ENCODE measurements around the gene TMEM88.

DNA sequence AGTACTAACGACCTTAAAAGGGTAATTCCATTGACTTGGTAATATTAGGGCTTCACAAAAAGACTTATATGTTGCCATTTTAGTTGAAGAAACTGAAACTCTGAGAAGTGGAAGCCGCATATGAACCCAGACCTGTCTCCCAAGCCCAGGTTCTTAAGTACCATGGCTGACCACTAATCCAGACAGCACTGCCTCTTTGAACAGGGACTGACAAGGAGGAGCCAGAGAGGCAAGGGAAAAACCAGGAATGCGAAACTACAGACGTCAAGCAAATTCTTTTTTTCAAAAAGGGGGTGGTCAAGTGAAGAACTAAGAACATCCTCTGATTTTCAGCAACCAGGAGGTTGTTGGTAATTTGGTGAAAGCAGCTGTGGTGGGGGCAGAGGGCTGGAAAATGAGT is 18.2 kb downstream of the TMEM88 start:
- no peak for TF ChIP-seq POLR2AphosphoS5 (IDR thresholded peaks at IDR 0.05; ENCODE audit: insufficient read depth in 1 of 2, low read depth in 1 of 2)
- TF ChIP-seq, protein P1, sequence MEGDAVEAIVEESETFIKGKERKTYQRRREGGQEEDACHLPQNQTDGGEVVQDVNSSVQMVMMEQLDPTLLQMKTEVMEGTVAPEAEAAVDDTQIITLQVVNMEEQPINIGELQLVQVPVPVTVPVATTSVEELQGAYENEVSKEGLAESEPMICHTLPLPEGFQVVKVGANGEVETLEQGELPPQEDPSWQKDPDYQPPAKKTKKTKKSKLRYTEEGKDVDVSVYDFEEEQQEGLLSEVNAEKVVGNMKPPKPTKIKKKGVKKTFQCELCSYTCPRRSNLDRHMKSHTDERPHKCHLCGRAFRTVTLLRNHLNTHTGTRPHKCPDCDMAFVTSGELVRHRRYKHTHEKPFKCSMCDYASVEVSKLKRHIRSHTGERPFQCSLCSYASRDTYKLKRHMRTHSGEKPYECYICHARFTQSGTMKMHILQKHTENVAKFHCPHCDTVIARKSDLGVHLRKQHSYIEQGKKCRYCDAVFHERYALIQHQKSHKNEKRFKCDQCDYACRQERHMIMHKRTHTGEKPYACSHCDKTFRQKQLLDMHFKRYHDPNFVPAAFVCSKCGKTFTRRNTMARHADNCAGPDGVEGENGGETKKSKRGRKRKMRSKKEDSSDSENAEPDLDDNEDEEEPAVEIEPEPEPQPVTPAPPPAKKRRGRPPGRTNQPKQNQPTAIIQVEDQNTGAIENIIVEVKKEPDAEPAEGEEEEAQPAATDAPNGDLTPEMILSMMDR (IDR thresholded peaks at IDR 0.05), result no peak
